Measurements from ENCODE around the gene FAM50A.

FAM50A gene

DNA sequence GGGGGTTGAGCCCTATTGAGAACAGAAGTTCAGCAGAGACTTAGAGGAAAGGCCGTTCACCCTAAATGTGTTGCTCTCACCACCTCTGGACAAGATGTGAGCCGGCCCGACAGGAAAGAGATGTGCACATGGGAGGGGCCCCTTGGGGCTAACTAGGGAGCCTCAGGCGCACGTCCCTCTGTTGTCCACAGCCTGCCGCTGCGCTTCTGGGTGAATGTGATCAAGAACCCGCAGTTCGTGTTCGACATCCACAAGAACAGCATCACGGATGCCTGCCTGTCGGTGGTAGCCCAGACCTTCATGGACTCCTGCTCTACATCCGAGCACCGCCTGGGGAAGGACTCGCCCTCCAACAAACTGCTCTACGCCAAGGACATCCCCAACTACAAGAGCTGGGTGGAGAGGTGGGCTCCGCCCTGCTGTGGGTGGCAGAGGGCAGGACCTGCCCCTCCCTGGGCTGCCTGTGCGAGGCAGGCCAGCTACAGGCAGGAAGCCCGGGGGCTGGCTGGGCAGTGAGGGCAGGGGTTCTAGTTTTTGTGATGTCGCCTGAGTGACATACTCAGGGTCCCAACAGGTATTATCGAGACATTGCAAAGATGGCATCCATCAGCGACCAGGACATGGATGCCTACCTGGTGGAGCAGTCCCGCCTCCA, 27.1 kb downstream of the FAM50A start:
- TF ChIP-seq, protein P1, sequence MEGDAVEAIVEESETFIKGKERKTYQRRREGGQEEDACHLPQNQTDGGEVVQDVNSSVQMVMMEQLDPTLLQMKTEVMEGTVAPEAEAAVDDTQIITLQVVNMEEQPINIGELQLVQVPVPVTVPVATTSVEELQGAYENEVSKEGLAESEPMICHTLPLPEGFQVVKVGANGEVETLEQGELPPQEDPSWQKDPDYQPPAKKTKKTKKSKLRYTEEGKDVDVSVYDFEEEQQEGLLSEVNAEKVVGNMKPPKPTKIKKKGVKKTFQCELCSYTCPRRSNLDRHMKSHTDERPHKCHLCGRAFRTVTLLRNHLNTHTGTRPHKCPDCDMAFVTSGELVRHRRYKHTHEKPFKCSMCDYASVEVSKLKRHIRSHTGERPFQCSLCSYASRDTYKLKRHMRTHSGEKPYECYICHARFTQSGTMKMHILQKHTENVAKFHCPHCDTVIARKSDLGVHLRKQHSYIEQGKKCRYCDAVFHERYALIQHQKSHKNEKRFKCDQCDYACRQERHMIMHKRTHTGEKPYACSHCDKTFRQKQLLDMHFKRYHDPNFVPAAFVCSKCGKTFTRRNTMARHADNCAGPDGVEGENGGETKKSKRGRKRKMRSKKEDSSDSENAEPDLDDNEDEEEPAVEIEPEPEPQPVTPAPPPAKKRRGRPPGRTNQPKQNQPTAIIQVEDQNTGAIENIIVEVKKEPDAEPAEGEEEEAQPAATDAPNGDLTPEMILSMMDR (IDR thresholded peaks at IDR 0.05; ENCODE audit: insufficient read depth, low read depth, low read length, missing control alignments), result no peak

DNA sequence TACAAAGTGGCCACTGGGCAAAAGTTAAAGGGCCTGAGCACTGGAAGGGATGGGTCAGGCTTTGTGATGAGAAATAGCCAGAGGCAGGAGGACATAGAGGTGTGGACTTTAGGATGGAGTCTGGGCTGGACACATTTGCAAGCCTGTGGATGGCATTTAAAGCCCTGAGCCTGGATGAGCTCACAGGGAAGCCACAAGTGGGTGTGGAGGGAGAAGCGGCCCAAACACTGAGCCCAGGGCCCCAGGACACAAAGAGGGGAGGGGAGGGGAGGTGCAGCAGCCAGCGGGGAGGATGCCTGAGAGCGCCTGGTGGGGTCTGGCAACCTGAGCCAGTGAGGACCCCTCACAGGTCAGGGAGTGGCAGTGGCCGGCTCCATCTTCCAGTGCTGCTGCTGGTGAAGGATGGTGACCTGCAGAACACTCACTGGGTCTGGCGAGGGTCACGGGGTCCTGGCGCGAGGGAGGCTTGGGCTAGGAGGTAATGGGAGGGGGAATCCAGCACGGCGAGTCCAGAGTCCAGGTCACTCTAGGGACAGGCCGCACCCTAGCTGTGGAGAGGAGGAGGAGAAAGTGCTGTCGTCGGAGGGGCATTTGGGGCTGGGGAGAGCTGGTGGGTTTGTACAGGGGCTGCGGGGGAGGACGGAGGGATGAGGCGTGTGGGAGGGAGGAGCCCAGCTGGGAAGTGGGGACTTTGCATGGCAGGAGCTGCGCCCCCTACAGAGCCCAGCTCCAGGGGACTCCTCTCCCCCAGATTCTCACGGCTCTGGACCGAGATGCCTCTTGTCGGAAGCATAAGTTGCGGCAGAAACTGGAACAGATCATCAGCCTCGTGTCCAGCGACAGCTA, 28.1 kb downstream of the FAM50A start:
- TF ChIP-seq, protein P1 (IDR thresholded peaks at IDR 0.05; ENCODE audit: insufficient read depth, low read depth, low read length, missing control alignments), result no peak
- DNase-seq (ENCODE audit: low read depth), result no peak
- no peak overlapping the region for H3K4me3 ChIP-seq (ENCODE audit: low read length)

More for the DNA sequence above, 27.1 kb downstream of the FAM50A start:
- H3K4me3 ChIP-seq (ENCODE audit: low read length), result no peak overlapping the region
- no peak for DNase-seq (ENCODE audit: low read depth)

DNA sequence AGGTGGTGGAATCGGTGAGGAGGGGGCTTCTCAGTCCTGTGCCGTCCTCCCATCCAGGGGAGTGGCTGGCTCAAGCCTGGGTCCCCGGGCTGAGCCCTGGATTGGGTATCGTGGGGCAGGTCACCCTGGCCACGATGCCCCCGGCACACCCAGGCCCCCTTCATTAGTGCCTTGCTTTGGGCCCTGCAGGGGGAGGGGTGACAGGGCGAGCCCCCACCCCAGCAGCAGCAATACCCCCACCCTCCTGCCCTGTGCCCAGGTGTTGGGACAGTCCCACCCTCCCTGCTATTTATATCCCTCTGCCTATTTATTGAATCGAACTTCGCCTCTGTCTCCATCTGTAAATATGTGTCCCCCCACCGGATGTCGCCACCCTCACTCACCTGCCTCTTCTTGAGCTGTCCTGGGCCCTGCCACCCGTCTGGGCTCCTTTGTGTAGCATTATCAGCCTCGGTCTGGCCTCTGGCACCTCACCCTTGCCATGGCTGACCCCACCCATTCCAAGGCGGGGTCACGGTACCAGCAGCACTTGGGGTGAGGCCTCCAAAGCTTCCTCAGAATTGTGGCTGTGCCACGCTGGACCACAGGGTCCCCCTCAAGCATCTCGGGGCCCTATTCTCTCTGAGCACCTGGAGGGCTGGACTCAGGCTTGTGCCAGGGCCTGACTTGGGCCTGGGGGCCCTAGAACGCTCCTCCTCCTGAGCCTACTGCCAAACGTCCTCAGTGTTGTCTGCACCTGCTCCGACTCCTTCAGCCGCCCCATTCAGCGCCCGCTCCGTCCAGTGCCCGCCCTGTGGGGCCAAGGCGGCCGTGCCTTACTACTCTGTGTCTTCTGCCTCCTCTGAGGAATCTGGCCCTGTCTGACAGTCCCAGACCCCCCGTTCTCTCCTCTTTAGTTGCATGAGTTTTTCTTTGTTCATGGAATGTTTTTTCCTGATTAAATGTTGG, 29.0 kb downstream of the FAM50A start:
- TF ChIP-seq, protein P1 (IDR thresholded peaks at IDR 0.05; ENCODE audit: insufficient read depth, low read depth, low read length, missing control alignments), result no peak
- H3K4me3 ChIP-seq (ENCODE audit: low read length), result no peak overlapping the region
- no peak for DNase-seq (ENCODE audit: low read depth)

DNA sequence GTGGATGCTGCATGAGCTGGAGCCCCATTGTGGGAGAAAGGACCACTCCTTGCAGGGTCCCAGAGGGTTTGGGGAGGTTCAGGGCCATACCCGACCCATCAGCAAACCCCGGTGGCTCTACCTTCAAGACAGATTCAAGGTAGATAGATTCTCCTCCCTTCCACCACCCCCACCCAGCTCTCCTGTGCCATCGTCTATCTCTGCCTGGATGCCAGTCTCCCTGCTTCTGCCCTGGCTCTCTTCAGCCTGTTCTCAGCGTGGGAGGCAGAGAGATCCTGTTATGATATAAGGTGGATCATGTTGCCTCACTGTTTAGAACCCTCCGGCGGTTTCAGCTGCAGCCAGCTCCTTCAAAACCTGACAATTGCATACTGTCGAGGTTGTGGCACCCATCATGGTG, 29.7 kb downstream of the FAM50A start:
- TF ChIP-seq, protein P1 (IDR thresholded peaks at IDR 0.05; ENCODE audit: insufficient read depth, low read depth, low read length, missing control alignments), result no peak
- DNase-seq (ENCODE audit: low read depth), result no peak
- H3K4me3 ChIP-seq (ENCODE audit: low read length), result no peak overlapping the region

DNA sequence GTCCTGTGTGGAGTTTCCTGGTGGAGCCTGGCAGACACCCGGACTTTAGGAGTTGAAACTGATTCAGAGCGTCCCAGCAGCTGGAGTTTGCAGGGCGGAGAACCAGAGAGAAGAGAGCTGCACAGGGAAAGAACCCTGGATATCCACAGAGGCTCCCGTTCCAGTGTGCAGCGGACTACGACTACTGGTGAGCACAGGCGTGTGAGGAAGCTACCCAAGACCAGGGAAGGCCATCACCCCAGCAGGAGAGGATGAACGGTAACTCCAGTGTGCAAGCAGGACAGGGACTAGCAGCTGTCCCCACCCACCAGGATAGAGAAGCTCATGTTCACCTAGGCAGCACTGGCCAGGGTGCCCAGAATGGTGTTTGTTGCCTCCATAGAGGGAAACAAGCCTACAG, 32.9 kb downstream of the FAM50A start:
- no peak for DNase-seq (ENCODE audit: low read depth)
- H3K4me3 ChIP-seq (ENCODE audit: low read length), result no peak overlapping the region
- TF ChIP-seq, protein P1 (IDR thresholded peaks at IDR 0.05; ENCODE audit: insufficient read depth, low read depth, low read length, missing control alignments), result no peak

DNA sequence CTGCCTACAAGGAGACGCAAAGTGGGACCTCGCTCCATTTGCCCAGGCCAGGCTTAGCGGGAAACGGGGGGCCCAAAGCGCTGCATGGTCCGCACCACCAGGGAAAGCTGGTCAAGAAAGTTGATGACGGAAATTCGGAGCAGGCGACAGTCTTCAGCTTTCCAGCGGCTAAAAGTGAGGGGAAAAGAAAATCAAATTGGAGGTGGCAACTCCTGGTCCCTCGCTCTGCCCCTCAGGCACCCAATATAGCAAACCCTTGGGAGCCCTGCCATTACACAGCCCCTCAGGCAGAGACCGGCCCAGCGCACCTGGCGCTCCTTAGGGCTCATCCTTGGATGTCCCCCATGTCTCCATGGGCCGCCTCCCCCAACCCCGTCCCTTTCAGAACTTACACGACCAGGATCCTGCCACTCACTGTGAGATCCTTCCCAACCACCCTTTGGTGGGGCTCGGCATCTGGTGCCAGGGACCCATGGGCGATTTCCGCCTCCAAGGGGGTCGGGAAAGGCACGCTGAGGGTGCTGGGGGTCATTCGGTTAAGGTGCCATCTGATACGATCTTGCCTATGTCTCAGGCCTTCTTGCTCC, 34.0 kb downstream of the FAM50A start:
- H3K4me3 ChIP-seq (ENCODE audit: low read length), result peak overlapping the region; percentile 45
- no peak for DNase-seq (ENCODE audit: low read depth)
- TF ChIP-seq, protein P1 (IDR thresholded peaks at IDR 0.05; ENCODE audit: insufficient read depth, low read depth, low read length, missing control alignments), result no peak
